ENCODE results near the gene ISL1.

GRCh38 chr5:51347157-51347556, 36.1 kb upstream of the ISL1 start:
- TF ChIP-seq, protein P1, sequence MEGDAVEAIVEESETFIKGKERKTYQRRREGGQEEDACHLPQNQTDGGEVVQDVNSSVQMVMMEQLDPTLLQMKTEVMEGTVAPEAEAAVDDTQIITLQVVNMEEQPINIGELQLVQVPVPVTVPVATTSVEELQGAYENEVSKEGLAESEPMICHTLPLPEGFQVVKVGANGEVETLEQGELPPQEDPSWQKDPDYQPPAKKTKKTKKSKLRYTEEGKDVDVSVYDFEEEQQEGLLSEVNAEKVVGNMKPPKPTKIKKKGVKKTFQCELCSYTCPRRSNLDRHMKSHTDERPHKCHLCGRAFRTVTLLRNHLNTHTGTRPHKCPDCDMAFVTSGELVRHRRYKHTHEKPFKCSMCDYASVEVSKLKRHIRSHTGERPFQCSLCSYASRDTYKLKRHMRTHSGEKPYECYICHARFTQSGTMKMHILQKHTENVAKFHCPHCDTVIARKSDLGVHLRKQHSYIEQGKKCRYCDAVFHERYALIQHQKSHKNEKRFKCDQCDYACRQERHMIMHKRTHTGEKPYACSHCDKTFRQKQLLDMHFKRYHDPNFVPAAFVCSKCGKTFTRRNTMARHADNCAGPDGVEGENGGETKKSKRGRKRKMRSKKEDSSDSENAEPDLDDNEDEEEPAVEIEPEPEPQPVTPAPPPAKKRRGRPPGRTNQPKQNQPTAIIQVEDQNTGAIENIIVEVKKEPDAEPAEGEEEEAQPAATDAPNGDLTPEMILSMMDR (IDR thresholded peaks at IDR 0.05), result no peak
- TF ChIP-seq EZH2 (IDR thresholded peaks at IDR 0.05; ENCODE audit: borderline replicate concordance, insufficient read depth, low read depth, low read length, poor library complexity, severe bottlenecking), result no peak
